NCI-H446 treated with DMSO at 0.1 percent for 48 hours (cell line): Measurements from ENCODE around the gene PITPNC1.
"Not testable (repeated sequence)": the region's sequence is repeated elsewhere in the genome, so short reads cannot be mapped to it uniquely, and the experiment has no call there.

Source experiments
- DNase-seq: peaks from one replicate; lab custom pipeline; 2025; lab: John Stamatoyannopoulos, UW

PITPNC1 gene

DNA sequence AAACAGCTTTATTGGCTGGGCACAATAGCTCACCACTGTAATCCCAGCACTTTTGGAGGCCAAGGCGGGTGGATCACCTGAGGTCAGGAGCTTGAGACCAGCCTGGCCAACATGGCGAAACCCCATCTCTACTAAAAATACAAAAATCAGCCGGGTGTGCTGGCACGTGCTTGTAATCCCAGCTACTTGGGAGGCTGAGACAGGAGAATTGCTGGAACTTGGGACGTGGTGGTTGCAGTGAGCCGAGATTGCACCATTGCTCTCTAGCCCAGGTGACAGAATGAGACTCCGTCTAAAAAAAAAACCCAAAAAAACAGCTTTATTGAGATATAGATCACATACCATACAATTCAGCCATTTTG, 274.1 kb downstream of the PITPNC1 start:
- not testable (repeated sequence) for DNase-seq

DNA sequence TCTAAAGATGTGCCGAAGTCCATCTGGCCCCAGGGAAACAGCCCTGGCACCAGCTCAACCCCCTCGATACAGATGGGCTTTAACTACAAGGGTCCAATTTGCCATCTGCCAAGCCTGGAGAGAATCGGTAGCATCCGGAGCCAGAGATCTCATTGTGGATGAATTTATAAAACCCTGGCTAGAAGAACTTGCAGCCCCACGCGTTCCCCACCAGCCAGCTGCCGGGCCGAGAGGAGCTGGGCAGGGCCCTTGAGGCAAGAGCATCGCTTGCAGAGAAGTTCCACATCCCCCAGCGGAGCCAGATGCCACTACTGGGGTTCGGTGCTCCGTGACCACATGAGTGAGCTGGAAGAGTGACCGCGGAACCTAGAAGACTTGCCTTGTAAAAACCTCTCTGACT, 275.4 kb downstream of the PITPNC1 start:
- peak; percentile 73 for DNase-seq

DNA sequence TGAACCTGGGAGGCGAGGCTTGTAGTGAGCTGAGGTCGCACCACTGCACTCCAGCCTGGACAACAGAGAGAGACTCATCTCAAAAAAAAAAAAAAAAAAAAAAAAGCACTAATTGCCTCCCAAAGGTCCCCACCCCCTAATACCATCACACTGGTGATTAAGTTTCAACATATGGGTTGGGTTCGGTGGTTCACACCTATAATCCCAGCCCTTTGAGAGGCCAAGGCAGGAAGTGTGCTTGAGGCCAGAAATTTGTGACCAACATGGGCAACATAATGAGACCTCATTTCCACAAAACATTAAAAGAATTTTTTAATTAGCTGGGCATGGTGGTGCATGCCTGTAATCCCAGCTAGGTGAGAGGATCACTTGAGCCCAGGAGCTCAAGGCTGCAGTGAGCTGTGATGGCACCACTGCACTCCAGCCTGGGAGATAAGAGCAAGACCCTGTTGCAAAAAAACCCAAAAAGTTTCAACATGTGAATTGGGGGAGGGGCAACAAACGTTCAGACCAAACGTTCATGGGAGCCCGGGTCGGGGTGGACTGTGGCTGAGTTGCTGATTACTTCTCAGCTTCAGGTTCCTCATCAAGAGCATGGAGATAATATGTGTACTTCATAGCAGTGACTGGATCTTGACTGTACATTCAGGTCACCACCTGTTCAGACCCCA, 278.5 kb downstream of the PITPNC1 start:
- no peak for DNase-seq

- DNase-seq = no peak
Measured at GRCh38 chr17:67656494-67657203, 279.6 kb downstream of the PITPNC1 start.

- DNase-seq = no peak
Measured at GRCh38 chr17:67657596-67657995, 280.5 kb downstream of the PITPNC1 start.

DNA sequence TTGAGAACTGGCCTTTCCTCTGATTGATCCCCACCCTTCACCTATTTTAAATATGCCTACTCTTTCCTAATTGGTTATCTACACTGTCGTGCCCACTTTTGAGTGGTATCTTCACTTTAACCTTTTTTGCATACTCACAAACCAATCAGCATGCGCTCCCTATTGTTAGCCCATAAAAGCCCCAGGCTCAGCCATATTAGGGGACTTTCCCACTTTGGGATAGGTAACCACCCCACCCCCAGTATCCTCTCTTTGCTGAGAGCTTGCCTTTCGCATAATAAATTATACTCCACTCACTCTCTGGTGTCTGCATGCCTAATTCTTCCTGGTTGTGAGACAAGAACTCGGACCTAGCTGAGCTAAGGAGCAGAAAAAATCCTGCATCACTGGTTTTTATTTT, 281.2 kb downstream of the PITPNC1 start:
- DNase-seq = no peak

- no peak for DNase-seq
Measured at GRCh38 chr17:67659028-67659427, 281.9 kb downstream of the PITPNC1 start.

- DNase-seq = no peak
Measured at GRCh38 chr17:67662712-67663111, 285.6 kb downstream of the PITPNC1 start.

DNA sequence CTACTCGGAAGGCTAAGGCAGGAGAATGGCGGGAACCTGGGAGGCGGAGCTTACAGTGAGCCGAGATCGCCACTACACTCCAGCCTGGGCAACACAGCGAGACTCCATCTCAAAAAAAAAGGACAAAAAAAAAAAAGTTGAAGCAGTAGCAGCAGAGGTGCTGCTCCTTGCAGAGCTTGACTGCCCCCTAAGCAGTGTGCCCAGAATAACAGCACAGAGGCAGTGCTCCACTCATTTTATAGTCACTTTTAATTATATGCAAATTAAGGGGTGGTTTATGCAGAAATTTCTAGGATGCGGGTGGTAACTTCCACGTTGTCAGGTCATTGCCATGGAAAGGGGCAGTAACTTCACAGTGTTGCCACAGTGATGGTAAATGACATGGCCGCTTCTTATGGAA, 286.4 kb downstream of the PITPNC1 start:
- DNase-seq = no peak

DNA sequence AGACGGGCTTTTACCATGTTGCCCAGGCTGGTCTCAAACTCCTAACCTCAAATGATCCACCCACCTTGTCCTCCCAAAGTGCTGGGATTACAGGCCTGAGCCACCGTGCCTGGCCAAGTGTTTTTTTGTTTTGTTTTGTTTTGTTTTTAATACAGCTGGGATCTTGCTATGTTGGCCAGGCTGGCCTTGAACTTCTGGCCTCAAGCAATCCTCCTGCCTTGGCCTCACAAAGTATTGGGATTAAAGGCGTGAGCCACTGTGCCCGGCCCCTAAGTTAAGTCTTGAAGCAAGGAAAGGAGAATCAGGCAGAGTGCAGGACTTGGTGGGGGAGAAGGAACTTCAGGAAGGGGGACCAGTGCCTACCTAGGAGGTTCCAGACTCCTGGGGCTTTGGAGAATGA, 288.9 kb downstream of the PITPNC1 start:
- no peak for DNase-seq

DNA sequence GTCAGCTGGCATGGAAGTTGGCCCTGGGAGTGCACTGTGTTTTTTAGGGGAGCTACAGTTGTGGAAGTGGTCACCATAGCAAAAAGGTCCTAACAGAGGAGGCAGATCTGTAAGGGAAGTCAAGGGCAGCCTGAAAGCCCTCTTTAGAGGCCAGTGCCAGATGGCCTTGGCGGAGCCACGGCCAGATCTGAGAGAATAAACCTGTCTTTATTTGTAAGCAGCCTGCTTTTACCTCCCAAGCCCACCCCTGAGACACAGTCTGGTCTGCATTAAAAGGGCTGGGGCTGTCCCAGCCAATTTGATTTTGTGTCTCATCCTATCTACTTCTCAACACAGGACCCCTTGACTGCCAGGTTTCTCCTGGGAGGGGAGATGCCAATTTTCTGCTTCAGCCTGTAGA, 289.6 kb downstream of the PITPNC1 start:
- DNase-seq = no peak

DNA sequence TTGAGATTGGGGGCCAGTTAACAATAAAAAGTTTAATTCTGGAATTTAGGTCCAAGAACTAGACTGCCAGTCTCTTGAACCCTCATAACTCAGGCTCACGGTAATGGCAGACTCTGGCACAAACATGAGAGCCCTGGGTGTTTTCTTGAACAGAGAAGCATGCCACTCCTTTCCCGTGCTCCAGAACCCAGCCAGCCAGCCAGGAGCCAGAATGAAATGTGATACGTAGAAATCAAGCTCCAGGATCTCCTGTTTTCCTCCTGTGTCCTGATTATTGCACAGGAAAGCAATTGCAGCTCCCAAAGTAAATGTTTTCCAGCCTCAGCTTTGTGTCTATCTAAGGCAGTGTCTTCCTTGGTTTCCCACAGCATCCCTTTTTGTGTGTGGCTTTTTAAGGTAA, 294.4 kb downstream of the PITPNC1 start:
- DNase-seq = no peak

DNA sequence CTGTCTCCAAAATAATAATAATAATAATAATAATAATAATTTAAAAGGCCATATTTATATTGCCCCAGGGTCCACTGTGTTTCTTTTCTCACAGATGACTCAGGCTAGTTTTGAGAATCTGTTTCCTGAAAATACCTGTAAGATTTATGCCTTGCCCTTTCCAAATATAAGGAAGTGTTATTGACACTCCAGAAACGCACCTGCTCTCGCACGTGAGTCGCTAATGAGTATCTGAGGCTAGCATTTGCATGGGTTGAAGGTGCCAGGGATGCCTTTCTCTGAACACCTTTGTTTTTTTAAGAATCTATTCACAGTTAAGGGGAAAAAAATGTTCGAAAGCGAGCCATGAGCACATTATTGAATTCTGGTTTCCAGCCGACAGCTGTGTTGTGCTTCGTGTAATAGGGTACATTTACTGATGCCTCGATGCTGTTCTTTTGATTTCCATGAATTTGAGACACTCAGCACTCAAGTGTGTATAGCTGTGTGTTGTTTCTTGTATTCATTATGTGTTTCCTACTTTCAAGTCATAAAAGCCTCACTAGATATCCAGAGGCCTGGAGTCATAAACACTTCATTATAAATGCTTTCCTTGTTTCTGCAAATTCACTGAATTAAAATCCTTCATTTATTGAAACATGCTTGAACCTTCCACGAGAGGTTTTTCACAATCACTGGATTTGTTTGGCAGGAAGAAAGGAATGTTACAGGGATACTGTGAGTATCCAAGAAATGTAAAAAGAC, 295.7 kb downstream of the PITPNC1 start:
- no peak for DNase-seq

GRCh38 chr17:67675481-67675880, 298.4 kb downstream of the PITPNC1 start:
- no peak for DNase-seq

DNA sequence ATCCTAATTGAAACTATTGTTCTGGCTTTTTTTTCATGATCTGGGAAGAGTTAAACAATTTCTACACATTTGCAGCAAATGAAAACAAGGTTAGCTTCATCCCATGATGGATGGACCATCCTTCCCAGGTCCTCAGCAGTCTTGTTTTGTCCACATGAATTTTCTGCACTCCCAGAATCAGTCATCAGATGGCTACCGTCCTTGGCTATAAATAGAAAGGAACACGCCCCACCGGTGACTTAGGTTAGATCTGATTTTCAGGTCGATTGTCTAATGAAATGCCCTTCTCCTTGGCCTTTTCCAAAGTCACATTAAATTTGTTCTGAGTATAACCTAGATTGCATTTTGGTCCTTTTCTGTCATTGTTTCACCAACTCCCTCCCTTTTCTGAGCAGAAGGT, 299.2 kb downstream of the PITPNC1 start:
- no peak for DNase-seq

DNA sequence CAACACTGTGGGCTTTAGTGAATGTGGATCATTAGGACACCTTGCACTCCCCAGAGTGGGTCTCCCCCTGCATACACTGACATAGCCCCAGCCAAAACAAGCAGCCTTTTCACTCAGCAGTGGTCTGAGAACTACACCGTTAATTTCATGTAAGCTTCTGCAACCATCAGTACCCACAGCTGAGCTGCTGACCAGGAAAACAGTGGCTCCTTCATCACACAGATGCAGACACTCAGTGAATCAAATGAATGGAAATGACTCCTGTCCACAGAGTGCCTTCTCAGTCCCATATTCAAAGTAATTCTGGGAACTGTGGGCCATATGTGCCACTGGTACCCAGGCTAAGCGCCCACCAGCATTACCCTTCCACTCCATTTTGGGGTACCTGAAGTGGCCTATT, 301.3 kb downstream of the PITPNC1 start:
- no peak for DNase-seq

DNA sequence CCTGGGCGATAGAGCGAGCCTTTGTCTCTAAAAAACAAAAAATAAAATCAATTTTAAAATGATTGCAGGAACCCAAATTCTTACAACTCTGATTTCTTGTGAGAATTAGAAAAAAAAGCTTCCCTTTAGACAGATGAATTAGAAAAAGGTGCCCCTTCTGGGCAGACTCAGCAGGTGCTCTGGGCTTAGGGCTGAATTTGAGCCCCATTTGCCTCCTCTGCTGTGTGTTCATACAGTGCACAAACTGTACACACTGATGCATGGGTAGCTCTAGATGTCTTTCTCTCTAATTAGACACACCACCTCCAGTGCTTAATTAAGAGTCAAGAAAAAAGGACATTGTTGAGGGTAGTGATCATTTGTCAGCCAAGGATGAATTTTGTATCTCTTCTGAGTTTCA, 302.1 kb downstream of the PITPNC1 start:
- no peak for DNase-seq

DNA sequence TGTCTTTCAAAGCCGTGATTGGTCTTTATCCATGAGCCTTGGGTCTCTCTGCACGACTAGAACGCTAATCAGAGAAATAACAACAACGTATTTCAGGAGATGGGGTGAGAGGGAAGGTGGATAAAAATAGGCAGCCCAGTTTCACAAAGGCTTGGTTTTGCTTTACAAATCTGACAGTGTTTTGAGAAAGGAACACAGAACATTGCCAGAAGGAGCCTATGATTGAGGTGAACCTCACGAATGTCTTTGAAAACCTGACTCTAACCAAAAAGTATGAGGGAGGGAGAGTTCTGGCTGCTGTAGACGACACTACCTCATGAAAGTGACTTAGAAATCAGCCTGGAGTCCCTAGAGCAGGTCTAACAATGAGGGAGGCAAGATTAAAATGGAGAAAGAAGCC, 302.6 kb downstream of the PITPNC1 start:
- no peak for DNase-seq

DNA sequence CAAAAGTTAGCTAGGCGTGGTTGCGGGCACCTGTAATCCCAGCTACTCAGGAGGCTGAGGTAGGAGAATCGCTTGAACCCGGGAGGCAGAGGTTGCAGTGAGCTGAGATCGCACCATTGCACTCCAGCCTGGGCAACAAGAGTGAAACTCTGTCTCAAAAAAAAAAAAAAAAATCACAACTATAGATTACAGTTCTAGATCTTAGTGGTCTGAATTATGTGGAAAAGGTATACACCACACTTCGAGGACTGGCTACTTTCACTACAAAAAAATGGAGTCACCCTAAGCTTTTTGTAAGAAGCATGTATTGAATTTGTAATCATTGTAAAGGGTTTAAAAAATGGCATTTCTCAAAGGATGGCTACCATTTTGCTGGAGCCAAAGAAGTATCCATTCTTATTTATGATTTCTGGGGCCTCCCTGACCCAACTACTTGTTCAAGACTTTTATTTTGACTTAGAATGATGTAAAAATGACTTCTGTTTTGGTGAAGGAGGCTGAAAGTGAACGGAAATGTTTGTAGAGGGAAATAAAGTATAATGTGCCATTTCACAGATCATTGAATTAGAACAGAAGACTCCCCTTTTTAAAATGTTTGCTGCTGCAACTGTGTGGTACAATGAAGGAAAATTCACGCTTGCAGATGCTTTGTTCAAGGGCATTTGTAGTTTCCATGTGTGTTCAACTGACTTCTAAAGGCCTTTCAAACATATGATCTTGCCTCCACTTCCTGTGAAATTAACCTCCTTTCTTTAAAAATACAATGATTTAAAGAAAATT, 303.6 kb downstream of the PITPNC1 start:
- no peak for DNase-seq

GRCh38 chr17:67682196-67682595, 305.1 kb downstream of the PITPNC1 start:
- no peak for DNase-seq

GRCh38 chr17:67685351-67685750, 308.3 kb downstream of the PITPNC1 start:
- no peak for DNase-seq

- DNase-seq = no peak
Measured at GRCh38 chr17:67686241-67686640, 309.2 kb downstream of the PITPNC1 start.

DNA sequence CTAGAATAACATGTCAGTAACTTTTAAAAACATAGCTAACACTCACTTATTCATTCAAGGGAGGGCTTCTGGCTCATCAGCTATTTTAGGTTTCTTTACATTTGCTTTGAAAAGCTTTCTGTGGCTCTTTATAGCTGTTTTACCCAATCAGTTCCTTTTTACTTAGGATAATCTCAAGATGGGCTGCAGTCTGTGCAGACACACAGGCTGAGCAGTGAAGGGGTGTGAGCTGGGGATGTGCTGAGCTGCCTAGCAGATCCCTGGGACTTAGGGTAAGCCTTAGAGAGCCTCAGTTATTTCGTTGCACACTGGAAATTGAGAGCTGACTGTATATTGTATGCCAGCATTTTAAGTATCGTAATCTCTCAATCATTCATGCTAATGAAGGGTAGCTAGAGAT, 310.4 kb downstream of the PITPNC1 start:
- DNase-seq = no peak
